ENCODE data around the gene LPCAT1.

DNA sequence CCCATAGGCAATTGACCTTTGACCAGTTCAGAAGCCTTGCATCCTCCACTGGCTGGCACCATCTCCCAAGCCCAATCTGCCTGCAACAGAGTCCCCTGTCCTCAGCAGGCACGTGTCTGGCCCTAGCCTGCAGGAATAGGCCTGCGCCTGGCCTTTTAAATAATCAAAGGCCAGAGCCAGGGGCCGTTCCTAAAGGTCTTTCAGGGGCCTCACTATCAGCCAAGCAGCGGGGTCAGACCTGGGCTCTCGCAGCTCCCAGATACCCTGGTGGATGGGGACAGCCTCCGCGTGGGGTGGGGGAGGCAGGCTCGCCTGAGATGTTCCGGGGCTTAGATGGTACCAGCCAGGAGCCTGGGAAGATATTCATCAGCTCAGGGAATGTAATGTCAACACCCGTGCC lies 111.1 kb downstream of the LPCAT1 start:
- TF ChIP-seq POLR2A (IDR thresholded peaks at IDR 0.05; ENCODE audit: low read depth, low read length) (no peak), CHD1 (IDR thresholded peaks at IDR 0.05; ENCODE audit: low read depth, low read length) (no peak), RCOR1 (IDR thresholded peaks at IDR 0.05; ENCODE audit: insufficient replicate concordance, low read length) (no peak), FOS (IDR thresholded peaks at IDR 0.05; ENCODE audit: low read depth, low read length) (no peak), SMC3 (IDR thresholded peaks at IDR 0.05; ENCODE audit: low read depth, low read length) (no peak), MXI1 (IDR thresholded peaks at IDR 0.05; ENCODE audit: borderline replicate concordance, low read depth, low read length) (no peak), RAD21 (IDR thresholded peaks at IDR 0.05; ENCODE audit: low read length) (no peak), CEBPB (IDR thresholded peaks at IDR 0.05; ENCODE audit: low read depth, low read length) (no peak), RFX5 (IDR thresholded peaks at IDR 0.05; ENCODE audit: low read depth, low read length) (no peak), BHLHE40 (IDR thresholded peaks at IDR 0.05; ENCODE audit: low read depth, low read length) (no peak)
- TF ChIP-seq, protein P1, sequence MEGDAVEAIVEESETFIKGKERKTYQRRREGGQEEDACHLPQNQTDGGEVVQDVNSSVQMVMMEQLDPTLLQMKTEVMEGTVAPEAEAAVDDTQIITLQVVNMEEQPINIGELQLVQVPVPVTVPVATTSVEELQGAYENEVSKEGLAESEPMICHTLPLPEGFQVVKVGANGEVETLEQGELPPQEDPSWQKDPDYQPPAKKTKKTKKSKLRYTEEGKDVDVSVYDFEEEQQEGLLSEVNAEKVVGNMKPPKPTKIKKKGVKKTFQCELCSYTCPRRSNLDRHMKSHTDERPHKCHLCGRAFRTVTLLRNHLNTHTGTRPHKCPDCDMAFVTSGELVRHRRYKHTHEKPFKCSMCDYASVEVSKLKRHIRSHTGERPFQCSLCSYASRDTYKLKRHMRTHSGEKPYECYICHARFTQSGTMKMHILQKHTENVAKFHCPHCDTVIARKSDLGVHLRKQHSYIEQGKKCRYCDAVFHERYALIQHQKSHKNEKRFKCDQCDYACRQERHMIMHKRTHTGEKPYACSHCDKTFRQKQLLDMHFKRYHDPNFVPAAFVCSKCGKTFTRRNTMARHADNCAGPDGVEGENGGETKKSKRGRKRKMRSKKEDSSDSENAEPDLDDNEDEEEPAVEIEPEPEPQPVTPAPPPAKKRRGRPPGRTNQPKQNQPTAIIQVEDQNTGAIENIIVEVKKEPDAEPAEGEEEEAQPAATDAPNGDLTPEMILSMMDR (conservative IDR thresholded peaks at IDR 0.05; ENCODE audit: low read depth, low read length) = no peak
- TF ChIP-seq, protein P2, sequence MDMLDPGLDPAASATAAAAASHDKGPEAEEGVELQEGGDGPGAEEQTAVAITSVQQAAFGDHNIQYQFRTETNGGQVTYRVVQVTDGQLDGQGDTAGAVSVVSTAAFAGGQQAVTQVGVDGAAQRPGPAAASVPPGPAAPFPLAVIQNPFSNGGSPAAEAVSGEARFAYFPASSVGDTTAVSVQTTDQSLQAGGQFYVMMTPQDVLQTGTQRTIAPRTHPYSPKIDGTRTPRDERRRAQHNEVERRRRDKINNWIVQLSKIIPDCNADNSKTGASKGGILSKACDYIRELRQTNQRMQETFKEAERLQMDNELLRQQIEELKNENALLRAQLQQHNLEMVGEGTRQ (IDR thresholded peaks at IDR 0.05; ENCODE audit: low read depth, low read length) = no peak
- TF ChIP-seq, protein P3, sequence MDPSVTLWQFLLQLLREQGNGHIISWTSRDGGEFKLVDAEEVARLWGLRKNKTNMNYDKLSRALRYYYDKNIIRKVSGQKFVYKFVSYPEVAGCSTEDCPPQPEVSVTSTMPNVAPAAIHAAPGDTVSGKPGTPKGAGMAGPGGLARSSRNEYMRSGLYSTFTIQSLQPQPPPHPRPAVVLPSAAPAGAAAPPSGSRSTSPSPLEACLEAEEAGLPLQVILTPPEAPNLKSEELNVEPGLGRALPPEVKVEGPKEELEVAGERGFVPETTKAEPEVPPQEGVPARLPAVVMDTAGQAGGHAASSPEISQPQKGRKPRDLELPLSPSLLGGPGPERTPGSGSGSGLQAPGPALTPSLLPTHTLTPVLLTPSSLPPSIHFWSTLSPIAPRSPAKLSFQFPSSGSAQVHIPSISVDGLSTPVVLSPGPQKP (IDR thresholded peaks at IDR 0.05; ENCODE audit: borderline replicate concordance, low read depth, low read length) = no peak

Measured in IMR-90 (cell line).